ENCODE measurements around the gene ASPSCR1.
"Not testable (repeated sequence)": the region's sequence is repeated elsewhere in the genome, so short reads cannot be mapped to it uniquely, and the experiment has no call there.

Gene ASPSCR1

DNA sequence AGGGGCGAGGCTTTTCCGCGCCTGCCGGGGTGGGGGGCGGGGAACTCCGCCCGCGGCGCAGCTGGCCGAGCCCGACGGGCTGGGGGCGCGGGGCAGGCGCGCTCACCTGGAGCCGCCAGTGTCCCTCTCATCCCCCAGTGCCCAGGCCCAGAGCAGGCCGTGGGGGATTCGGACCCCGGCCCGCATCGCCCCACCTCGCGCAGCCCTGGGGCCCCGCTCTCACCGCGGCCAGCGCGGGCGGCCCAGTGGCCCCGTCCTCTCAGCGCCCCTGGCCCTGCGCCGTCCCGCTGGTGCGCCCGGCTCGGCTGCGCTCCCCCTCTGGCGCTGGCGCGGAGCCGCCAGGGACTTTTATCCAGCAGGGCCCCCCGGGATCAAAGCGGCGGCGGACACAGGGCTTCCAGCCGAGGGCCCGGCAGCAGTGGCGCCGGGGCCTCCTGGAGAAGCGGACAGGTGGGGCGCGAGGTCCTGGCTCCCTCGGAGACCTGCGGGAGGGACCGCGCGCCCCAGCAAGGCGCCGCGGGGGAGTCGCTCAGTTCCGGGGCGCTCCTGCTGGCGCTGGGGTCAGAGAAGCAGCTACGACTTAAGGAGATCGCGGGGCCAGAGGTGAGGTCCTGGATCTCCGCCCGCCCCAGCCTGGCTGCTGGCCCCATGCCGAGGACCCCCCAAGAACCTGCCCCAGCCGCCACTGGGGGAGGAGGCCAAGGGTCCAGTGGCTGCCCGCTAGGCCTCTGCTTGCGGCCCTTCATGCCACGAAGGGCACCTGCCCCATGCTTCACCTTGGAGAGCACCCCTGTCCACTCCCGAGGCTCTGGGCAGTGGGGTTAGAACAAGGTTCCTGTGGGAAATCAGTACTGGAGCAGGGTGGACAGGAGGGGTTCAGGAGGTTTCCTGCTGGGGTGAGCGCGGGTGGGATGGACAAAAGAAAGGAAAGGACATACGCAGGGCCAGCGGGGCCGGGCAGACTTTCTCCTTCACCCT, 15.6 kb upstream of the ASPSCR1 start:
- no peak for DNase-seq

DNA sequence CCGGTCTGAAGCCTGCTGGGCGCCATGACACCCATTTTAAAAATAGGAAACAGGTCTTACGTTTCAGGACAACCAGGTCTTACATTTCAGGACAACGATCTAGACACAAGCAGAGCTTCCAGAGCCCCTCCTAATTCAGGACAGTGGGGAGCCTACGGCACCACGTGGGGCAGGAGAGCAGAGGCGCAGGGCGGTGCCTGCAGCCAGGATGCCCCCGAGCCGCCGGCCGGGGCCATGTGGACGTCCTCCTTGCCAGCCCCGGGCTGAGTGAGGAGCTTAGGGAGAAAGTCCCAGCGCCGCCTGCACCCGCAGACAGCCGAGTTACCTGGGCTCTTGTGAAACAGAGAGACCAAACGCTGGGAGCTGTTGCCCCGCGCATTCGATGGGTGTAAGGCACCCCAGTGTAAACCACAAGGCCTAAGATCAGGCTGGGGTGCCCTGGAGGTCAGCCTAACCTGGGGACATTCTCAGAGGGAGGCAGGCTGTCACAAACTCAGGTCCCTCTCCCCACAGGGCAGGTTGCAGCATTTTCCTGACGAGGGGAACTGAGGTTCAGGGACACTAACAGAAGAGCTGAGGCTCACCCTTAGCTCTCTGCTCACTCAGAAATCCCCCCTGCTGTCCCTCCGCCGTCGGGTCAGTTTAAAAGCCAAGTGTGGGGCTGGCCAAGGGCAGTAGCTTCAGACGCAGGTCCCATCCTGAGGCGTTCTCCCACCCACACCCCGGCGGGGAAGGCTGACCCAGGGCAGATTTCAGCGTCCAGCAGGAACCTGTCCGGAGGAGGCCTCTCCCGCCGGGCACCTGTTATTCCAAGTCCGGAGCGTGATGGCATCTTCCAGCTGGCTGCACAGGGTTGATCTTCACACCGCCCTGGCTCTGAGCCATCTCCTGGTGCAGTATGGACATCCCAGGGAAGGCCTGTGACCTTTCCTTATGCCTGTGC, 14.7 kb upstream of the ASPSCR1 start:
- no peak for DNase-seq

DNA sequence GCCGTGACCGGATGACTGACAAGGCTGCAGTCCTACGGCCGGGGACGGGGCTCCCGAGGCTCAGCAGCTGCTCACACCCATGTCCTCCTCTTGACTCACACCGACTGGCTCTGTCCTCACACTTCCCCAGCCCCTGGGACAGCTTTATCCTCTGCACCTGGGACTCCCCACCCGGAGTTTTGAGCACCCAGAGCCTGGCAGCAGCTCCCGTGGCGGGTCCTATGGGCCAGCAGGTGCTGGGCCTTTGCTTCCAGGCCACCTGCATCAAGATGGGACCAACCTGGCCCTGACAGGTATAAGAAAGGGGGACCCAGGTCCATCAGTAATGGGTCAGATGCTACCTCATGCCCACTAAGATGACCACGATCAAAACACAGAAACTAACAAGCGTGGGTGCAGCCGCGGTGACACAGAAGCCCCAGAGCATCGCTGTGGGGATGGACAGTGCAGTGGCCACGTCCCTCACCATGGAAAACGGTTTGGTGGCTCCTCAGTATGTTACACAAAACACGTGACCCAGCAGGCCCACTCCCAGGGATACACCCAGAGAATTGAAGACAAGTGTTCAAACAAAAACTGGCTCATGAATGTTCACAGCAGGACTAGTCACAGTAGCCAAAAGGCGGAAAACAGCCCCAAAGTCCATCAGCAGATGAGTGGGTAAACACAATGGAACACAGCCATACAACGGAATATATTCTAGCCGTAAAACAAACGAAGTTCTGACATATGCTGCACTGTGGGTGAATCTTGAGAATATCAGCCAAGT, 13.2 kb upstream of the ASPSCR1 start:
- no peak for DNase-seq

DNA sequence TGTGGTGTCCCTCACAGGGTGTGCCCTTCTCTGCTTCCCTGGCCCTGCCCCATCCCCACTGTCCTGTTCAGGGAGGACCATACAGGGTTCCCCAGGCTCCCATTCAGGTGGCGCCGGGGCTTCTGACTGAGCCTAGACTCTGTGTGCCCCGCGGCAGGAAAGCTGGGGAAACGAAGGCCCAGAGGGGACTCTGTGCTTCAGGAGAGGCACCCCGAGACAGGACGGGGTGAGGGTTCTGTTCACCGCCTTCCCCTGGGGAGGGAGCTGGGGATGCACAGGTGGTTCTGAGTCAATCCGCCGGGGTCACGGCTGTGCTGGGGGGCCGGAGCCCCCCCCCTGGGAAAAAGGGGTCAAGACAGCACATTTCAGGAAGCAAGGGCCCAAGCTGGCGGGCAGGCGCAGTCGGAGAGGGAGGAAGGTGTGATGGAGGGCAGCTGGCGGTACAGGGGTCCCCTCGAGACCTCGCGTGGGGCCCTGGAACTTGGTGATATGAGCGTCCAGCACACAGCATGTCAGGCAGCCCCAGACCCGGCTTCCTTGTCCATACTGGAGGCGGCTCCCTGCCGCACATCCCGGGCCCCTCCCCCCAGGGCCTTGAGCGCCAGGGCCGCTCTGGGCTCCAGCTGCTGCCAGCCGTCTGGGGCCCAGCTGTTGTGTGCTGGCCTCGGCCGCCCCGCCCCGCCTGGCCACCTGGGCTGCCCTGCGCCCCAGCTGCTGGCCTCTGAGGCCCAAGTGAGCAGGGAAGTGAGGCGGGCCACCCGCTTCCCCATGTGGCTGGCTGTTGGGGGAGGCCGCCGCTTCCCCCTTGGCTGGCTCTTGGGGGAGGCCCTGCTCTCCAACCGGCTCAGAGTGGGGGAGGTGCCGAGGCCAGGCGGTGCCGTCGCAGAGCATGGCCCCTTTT, 10.8 kb upstream of the ASPSCR1 start:
- DNase-seq: no peak

DNA sequence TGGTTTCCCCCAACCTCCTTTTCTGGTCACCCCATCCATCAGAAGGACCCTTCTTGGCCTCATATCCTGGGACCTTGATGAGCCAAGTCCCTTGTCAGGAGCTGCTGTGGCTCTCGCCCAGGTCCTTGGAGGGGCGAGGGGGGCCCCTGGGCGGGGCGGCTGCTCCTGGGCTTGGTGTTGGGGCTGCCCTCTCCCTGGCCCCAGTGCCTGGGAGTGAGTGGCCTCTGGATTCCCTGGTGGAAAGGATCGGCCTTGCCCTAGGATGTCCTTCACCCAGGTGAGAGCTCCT, 10.2 kb upstream of the ASPSCR1 start:
- DNase-seq: no peak

DNA sequence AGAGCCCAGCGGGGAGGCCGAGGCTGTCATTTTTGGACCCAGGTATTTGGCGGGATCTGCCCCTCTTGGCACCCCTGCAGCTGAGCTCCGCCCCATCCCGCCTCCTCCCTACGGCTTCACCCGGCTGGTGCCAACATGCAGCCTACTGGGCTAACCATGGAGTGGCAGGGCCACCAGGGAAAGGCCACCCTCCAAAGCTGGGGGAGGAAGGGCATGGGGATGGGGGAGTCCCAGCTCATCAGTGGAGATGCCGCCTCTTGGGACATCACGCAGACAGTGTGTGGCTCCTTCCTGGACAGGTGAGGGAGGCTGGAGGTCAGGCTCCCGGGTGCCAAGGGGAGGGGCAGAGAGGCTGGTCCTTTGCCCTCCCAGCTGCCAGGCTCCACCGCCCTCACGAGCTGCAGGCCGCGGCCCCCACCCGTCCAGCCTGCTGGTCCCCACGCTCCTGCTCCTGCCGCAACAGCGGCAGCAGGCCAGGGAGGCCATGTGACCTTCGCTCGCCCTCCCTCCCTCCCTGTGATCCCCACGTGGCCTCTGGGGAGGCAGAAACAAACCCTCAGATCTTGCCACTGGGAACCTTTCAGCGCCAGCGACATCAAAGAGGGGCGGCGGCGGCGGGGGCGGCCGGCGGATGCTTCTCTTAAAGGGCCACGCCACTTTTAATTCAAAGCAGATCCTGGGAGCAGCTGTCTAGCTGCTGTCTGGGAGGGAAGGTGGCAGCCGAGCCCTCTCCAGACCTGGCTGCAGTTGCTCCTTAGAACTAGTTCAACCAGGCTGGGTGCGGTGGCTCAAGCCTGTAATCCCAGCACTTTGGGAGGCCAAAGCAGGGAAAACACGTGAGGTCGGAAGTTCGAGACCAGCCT, 9.7 kb upstream of the ASPSCR1 start:
- no peak for DNase-seq

DNA sequence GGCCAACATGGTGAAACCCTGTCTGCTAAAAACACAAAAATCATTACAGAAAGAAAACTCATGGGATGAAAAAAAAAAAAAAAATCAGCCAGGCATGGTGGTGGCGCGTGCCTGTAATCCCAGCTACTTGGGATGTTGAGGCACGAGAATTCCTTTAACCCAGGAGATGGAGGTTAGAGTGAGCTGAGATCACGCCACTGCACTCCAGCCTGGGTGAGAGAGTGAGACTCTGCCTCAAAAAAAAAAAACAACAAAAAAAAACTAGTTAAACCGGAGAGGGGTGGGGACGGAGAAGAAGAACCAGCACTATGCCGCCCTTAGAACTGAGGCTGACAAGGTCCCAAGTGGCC, 9.1 kb upstream of the ASPSCR1 start:
- no peak for DNase-seq

DNA sequence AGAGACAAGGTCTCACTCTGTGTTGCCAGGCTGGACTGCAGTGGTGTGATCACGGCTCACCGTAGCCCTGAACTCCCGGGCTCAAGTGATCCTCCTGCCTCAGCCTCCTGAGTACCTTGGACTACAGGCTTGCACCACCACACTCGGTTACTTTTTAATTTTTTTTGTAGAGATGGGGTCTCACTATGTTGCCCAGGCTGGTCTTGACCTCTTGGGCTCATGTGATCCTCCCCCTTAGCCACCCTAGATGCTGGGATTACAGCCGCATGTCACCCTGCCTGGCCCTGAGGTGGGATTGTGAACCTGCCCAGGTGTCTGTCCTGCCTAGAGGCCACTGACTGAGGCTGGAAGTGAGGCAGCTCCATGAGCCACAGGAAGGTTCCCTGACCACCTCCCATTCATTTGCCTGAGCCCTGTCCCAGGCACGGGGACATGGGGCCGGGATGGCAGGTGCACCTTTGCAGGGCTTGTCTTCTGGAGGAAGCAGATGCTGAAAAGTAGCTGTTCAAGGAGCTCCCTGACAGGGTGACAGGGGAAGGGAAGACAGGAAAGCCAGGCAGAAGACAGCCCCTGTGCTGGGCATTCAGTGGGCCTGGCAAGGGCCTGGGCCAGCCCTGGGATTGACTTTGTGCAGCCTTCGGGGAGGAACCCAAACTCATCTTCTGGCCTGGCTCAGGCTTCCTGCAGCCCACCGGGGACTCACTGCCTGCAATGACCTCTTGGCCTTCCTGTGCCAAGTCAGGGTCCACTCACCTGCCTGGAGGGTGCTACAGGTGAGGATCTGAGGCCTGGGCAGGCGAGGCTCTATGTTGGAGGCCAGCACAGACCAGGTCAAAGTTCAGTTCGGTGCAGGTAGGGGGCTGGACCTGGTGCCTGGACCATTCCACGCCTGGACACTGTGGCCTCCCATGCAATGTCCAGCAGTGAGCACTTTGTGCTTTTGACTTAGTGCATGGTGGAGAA, 8.3 kb upstream of the ASPSCR1 start:
- DNase-seq: no peak

DNA sequence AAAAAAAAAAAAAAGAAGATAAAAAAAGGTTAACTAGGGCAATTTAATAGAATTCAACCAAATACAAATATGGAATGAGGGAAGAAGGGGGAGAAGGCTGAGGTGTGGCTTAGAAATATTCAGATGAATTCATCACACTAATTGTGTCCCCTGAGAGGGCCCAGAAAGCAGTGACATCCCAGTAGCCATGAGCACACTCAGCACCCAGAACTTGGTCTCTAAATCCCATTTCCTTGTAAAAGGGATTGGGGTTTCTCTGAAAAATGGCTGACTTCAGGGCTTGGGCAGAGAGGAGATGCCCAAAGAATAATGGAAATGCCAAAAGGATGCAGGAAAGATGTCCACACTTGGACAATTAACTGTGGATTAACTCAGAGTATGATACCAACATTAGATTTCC, 4.0 kb upstream of the ASPSCR1 start:
- DNase-seq: no peak

DNA sequence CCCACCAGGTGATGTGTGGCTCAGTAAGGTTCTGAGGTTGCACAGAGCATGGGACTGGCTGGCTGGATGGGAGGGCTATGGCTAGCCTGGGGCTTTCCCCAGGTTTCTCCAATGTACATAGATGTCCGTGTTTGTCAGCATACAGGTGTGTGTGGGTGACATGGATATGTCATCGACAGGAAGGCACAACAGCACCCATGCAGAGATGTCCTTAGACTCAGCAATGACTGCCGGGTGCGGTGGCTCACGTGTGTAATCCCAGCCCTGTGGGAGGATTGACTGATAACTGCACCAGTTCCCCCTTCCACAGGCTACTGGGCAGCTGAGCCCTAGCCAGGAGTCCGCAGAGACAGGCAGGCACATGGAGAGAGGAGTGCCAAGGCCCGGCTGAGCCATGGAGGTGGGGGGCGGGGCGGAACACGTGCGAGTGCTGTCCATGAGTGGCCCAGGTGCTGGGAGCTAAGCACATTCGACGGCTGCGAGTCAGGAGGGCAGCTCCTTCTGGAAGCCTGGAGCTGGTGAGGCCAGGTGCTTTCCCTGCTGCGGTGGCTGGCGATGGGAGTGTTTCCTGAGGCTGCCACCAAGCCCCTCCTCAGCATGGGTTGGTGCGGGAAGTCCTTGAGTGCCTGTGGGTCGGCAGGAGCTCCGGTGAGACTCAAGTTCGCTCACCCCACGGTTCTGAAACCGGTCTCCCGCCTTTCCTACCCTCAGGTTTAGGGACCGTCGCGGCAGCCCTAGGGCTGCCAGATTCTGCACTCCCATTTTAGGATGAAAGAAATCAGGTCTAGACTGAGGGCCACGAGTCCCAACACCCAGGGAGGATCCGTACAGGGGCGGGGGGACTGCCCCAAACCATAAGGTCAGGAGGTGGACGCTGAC, 858 bp upstream of the ASPSCR1 start:
- DNase-seq: no peak

DNA sequence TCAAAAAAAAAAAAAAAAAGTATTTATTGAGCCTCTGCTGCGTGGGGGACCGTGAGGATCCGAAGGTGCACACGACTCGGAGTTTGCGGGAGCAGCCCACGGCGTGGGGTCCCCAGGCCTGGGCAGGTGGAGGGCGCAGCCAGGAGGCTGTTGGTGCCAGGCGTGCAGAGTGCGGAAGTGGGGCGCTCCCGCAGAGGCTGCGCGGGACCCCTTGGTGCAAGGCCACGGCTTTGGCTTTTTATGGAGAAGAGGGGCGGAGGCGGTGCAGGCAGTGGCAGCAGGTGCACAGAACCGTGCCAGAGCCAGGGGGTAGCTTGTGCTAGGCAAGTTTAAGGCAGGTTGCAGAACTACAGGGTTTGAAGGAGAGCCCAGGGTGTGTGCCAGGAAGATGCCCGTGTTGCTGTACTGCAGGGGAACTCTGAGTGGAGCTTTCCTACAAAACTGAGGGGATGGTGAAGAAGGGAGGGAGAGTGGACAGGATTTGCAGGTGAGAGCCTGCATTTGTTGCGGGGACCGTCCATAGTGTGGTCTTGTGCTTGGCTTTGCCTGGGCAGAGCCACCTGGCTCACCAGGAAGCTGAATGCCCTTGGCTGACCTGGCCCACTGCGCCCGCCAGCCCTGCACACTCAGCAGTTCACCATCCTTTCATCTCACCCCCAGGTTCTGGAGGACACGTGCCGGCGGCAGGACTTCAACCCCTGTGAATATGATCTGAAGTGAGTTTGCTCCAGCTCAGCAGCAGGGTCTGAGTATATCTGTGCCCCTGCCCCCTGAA, 1.3 kb downstream of the ASPSCR1 start:
- DNase-seq: no peak

DNA sequence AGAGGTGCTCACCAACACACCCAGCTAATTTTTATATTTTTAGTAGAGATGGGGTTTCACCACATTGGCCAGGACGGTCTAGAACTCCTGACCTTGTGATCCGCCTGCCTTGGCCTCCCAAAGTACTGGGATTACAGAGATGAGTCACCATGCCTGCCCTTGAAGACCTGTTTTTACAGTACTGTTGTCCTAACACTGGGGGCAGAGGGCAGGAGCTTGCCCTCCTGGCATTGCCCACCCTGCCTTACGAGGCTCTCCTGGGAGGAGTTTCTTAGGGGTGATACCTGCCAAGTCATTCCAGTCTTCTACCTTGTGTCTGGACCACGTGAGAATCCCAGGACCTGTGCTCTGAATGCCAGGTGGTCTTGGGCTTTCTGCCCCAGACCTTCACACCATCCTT, 2.7 kb downstream of the ASPSCR1 start:
- DNase-seq: no peak

DNA sequence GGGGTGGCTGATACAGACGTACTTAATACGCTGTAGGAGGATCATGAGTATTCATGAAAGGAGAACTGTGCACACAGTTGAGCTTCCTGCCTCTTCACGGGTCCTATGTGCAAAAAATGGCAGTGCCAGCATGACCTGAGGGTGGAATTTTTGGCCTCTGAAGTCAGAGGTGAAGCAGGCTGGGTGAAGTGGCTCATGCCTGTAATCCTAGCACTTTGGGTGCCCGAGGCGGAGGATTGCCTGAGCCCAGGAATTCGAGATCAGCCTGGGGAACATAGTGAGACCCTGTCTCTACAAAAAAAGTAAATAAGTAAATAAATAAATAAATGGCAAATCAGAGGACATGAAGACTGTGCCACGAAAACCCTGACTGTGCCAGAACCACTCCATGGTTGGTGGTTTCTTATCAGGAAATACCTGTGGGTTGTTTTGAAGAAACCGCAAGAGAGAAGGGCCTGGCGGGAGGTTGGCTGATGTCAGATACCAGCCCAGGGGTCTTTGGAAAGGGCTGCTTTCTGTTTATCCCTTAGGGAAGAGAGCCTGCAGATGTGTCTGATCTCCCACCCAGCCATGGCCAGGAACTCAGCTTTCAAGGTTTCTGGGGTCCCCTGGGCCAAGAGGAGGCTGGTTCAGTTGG, 3.4 kb downstream of the ASPSCR1 start:
- no peak for DNase-seq

DNA sequence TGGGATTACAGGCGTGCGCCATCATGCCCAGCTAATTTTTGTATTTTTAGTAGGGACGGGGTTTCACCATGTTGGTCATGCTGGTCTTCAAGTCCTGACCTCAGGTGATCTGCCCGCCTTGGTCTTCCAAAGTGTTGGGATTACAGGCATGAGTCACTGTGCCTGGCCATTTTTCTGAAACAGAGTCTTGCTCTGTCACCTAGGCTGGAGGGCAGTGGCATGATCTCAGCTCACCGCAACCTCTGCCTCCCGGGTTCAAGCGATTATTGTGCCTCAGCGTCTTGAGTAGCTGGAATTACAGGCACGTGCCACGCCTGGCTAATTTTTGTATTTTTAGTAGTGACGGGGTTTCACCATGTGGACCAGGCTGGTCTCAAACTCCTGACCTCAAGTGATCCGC, 4.1 kb downstream of the ASPSCR1 start:
- not testable (repeated sequence) for DNase-seq

DNA sequence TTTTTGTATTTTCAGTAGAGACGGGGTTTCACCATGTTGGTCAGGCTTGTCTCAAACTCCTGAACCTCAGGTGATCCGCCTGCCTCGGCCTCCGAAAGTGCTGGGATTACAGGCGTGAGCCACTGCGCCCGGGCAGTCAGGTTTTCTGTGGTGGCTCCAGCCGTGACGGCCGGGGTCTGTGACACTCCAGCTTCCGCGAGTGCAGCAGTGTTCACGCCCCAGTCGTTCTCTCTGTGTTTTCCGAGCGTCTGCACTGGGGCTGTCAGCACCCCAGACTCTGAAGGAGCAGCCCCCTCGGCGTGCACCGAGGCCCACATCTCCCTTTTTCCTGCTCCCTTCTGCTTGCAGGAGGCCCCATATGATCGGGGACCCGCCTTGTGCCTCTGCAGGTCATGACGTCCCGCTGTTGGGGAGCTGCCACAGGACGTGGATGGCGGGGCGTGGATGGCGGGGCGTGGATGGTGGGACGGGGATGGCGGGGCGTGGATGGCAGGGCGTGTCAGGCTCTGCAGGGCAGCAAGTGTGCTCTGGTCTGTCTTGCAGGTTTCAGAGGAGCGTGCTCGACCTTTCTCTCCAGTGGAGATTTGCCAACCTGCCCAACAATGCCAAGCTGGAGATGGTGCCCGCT, 5.7 kb downstream of the ASPSCR1 start:
- DNase-seq: no peak

DNA sequence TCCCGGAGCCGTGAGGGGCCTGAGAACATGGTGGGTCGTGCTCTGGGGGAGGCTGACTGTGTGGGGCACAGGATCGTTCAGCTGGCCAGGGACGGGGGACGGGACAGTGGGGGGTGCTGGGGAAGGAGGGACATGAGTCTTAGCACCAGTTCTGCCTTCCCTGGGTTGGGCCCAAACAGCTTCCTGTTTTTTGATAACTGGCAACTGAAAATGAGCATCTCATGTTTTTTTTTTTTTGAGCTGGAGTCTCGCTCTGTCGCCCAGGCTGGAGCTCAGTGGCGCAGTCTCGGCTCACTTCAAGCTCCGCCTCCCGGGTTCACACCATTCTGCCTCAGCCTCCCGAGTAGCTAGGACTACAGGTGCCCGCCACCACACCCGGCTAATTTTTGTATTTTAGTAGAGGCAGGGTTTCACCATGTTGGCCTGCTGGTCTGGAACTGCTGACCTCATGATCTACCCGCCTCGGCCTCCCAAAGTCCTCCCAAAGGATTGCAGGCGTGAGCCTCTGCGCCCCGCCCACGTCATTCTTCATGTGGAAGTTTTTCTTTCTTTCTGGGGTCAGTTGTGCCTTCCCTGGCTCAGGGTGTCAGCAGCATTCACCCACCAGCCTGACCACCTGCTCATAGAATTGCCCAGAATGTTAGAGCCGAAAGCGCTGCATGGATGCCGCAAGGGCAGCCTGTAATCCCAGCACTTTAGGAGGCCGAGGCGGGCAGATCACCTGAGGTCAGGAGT, 6.4 kb downstream of the ASPSCR1 start:
- DNase-seq: no peak

Measured in SIG-M5 (cell line).